ENCODE results near the gene FYCO1. TPM values are rescaled to one million over a fixed set of nuclear protein-coding genes. Genes with fewer than 3 reads are reported as not detected.

FYCO1 gene
- total RNA-seq, 2 experiments from 2014 or later: 9.4 to 15.2 TPM

DNA sequence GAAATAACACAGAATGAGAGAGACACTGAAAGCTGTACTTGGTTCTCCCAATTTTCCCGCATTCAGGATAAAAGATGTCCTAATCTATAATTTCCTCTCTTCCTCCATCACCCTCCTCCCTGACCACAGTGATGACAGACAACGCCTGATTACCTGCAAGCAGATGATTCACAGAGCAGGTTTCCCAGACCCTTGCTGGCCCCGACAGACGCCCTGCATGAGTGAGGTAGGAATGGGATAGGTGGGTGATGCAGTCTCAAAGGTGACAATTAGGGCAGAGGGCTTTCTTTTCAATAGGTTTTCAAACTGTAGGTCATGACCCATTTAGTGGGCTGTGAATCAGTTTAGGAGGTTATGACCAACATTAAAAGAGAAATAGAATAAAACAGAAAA, 57.6 kb downstream of the FYCO1 start:
- DNase-seq (ENCODE audit: low spot score): no peak
- Histone ChIP-seq H3K4me1 (ENCODE audit: insufficient read depth, low read length, poor library complexity, severe bottlenecking) (no peaks in the 10 kb centered on the region), H4K20me1 (ENCODE audit: insufficient read depth, low read length) (no peaks in the 10 kb centered on the region), H3K4me3 (ENCODE audit: low read depth, low read length, poor library complexity, severe bottlenecking) (no peak overlapping the region), H3K4me2 (ENCODE audit: low read length) (no peak overlapping the region), H2AFZ (ENCODE audit: low read length) (no peak overlapping the region), H3K36me3 (ENCODE audit: insufficient read depth, low read length) (peaks cover 48% of the 10 kb centered on the region), H3K9me2 (ENCODE audit: insufficient read depth, low read length) (no peaks in the 10 kb centered on the region), H3K27ac (ENCODE audit: low read depth, low read length, poor library complexity, severe bottlenecking) (no peak overlapping the region), H3K79me2 (ENCODE audit: insufficient read depth, low read depth, low read length) (no peaks in the 10 kb centered on the region), H3K9me3 (ENCODE audit: low read length) (no peaks in the 10 kb centered on the region)
- no peak for TF ChIP-seq EZH2phosphoT487 (IDR thresholded peaks at IDR 0.05; ENCODE audit: borderline replicate concordance, low read depth, low read length)
- TF ChIP-seq, protein P1, sequence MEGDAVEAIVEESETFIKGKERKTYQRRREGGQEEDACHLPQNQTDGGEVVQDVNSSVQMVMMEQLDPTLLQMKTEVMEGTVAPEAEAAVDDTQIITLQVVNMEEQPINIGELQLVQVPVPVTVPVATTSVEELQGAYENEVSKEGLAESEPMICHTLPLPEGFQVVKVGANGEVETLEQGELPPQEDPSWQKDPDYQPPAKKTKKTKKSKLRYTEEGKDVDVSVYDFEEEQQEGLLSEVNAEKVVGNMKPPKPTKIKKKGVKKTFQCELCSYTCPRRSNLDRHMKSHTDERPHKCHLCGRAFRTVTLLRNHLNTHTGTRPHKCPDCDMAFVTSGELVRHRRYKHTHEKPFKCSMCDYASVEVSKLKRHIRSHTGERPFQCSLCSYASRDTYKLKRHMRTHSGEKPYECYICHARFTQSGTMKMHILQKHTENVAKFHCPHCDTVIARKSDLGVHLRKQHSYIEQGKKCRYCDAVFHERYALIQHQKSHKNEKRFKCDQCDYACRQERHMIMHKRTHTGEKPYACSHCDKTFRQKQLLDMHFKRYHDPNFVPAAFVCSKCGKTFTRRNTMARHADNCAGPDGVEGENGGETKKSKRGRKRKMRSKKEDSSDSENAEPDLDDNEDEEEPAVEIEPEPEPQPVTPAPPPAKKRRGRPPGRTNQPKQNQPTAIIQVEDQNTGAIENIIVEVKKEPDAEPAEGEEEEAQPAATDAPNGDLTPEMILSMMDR (conservative IDR thresholded peaks at IDR 0.05; ENCODE audit: low read length): no peak
- POLR2A ChIA-PET: interaction anchor here (1.0 kb wide), 1 partner anchor 139 kb away, joined by 3 read pairs; no protein-coding TSS in a partner anchor
- CTCF ChIA-PET (ENCODE audit: unreplicated experiment): interaction anchor here (1.2 kb wide), 1 partner anchor 140 kb away, joined by 4 read pairs; no protein-coding TSS in a partner anchor
- BruUV-seq (replicated peaks): no TSS peak
- intact Hi-C loops (cut with micrococcal nuclease; ENCODE audit: unreplicated experiment): loop anchor here (1.0 to 2.0 kb wide), 2 partner anchors 141 to 441 kb away; no protein-coding TSS in a partner anchor

DNA sequence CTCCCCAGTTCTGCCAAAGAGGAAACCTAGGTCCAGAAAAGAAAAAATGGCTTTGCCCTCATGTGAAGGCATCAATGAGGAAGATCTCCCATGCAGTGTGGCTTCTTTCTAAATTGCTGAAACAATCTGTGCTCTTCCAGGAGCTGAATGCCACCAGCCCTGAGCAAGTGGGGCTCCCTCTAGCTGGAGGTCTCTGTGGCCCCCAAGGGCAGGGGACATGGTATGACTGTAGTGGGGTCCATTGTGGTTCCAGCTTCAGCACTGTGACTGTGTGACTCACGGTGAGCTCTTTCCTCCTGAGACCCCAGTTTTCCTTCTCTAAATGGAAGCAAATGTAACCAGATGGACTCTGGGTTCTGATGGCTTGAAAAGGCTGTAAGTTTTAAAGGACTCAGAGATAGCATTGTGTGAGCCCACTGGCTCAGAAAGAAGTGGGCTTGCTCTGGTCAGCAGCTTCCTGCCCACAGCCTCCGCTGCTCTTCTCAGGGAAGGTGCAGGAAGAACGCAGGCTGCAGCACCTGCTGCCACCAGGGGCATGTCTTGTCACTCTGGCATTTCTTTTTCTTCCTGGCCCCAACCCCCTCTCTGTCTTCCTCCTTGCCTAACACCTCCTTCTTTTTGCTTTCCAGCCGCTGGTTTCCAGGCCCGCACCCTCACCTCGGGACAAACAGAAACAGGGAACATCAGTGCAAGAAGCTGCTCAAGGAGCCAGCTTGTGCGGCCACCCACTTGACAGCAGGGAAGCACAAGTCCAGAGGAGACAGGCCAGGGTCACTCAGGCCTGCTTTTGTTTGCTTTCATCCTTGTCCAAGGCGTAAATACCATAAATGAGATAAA, 58.2 kb downstream of the FYCO1 start:
- Histone ChIP-seq H3K9me3 (ENCODE audit: low read length) (no peaks in the 10 kb centered on the region), H3K4me1 (ENCODE audit: insufficient read depth, low read length, poor library complexity, severe bottlenecking) (no peaks in the 10 kb centered on the region), H2AFZ (ENCODE audit: low read length) (no peak overlapping the region), H4K20me1 (ENCODE audit: insufficient read depth, low read length) (no peaks in the 10 kb centered on the region), H3K79me2 (ENCODE audit: insufficient read depth, low read depth, low read length) (no peaks in the 10 kb centered on the region), H3K9me2 (ENCODE audit: insufficient read depth, low read length) (no peaks in the 10 kb centered on the region), H3K27ac (ENCODE audit: low read depth, low read length, poor library complexity, severe bottlenecking) (no peak overlapping the region), H3K4me3 (ENCODE audit: low read depth, low read length, poor library complexity, severe bottlenecking) (no peak overlapping the region), H3K4me2 (ENCODE audit: low read length) (no peak overlapping the region), H3K36me3 (ENCODE audit: insufficient read depth, low read length) (peaks cover 54% of the 10 kb centered on the region)
- DNase-seq (ENCODE audit: low spot score): no peak
- BruUV-seq (replicated peaks): no TSS peak
- ChIA-PET POLR2A (no interaction called here), CTCF (ENCODE audit: unreplicated experiment) (no interaction called here)
- intact Hi-C loops (cut with micrococcal nuclease; ENCODE audit: unreplicated experiment): loop anchor here (1.0 to 2.0 kb wide), 2 partner anchors 142 to 441 kb away; no protein-coding TSS in a partner anchor
- TF ChIP-seq EZH2phosphoT487 (IDR thresholded peaks at IDR 0.05; ENCODE audit: borderline replicate concordance, low read depth, low read length): no peak
- TF ChIP-seq, protein P1 (conservative IDR thresholded peaks at IDR 0.05; ENCODE audit: low read length): no peak

DNA sequence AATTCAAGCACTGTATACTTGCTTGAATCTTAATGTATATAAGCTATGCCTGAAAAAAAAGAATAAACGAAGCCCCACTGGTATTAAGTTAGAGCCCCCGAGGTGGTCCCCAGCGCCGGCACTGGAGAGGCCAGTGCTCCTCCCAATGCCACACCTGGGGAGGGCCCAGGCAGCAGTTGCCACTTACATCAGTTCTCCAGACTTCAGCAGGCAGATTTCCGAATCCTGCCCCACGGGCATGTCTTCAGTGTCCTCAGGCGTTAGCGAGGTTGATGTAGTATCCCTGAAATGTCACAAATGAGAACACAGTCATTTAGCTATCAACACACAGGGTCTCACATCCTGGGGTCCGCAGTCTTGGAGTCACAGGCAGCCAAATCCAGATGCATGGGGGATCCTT, 59.4 kb downstream of the FYCO1 start:
- DNase-seq (ENCODE audit: low spot score): no peak
- BruUV-seq (replicated peaks): no TSS peak
- Histone ChIP-seq H3K4me1 (ENCODE audit: insufficient read depth, low read length, poor library complexity, severe bottlenecking) (no peaks in the 10 kb centered on the region), H3K27ac (ENCODE audit: low read depth, low read length, poor library complexity, severe bottlenecking) (no peak overlapping the region), H3K79me2 (ENCODE audit: insufficient read depth, low read depth, low read length) (no peaks in the 10 kb centered on the region), H4K20me1 (ENCODE audit: insufficient read depth, low read length) (no peaks in the 10 kb centered on the region), H3K4me2 (ENCODE audit: low read length) (no peak overlapping the region), H3K9me3 (ENCODE audit: low read length) (no peaks in the 10 kb centered on the region), H3K4me3 (ENCODE audit: low read depth, low read length, poor library complexity, severe bottlenecking) (no peak overlapping the region), H2AFZ (ENCODE audit: low read length) (no peak overlapping the region), H3K36me3 (ENCODE audit: insufficient read depth, low read length) (peaks cover 59% of the 10 kb centered on the region), H3K9me2 (ENCODE audit: insufficient read depth, low read length) (no peaks in the 10 kb centered on the region)
- ChIA-PET POLR2A (no interaction called here), CTCF (ENCODE audit: unreplicated experiment) (no interaction called here)
- intact Hi-C loops (cut with micrococcal nuclease; ENCODE audit: unreplicated experiment): no loop called here
- no peak for TF ChIP-seq EZH2phosphoT487 (IDR thresholded peaks at IDR 0.05; ENCODE audit: borderline replicate concordance, low read depth, low read length)
- TF ChIP-seq, protein P1 (conservative IDR thresholded peaks at IDR 0.05; ENCODE audit: low read length): no peak

Measured in OCI-LY7 (cell line).